GM18520 (cell line): ENCODE measurements around the gene PCED1A.

ENCODE experiments used
- ATAC-seq: cut with Tn5 transposase; IDR thresholded peaks from one replicate; pipeline ENCODE4 v1.9.1; 2021; ENCODE audit not compliant: unreplicated experiment

Gene PCED1A

DNA sequence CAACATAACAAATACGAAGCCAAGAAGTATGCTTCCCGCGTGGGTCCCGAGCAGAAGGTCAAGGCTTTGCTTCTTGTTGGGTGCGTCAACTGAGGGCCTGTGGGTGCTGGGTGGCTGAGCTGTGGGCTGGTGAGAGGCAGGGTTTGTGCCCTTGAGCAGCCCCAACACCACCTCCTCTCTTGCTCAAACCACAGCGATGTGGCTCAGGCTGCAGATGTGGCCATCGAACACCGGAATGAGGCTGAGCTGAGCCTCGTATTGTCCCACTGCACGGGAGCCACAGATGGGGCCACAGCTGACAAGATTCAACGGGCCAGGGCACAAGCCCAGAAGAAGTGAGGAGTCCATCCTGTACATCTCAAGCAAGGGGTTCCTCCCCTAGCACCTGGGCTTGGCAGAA lies 25.8 kb upstream of the PCED1A start:
- no peak for ATAC-seq

DNA sequence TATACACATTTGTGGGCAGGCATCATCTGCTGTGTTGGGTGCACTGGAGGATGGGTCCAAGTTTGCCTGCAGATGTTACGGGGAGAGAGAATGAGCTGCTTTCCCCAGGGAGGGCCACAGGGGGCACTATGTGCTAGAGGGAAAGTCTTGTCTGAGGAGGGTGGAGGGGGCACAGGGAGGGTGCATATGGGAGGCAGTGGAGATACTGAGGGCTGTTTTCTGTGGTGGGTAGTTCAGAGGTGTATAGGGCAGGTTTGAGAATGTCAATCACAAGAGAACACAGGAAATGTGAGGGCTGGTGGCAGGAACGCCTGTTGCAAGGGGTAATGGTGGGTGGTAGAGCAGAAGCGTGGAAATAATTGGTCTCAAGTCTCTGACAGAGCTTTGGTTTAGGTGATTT lies 25.2 kb upstream of the PCED1A start:
- ATAC-seq: no peak

- ATAC-seq: no peak
Observed at GRCh38 chr20:2865101-2865500, 24.6 kb upstream of the PCED1A start.

GRCh38 chr20:2864626-2865025 lies 24.2 kb upstream of the PCED1A start:
- ATAC-seq: no peak

GRCh38 chr20:2859330-2860121 lies 19.1 kb upstream of the PCED1A start:
- ATAC-seq: no peak

DNA sequence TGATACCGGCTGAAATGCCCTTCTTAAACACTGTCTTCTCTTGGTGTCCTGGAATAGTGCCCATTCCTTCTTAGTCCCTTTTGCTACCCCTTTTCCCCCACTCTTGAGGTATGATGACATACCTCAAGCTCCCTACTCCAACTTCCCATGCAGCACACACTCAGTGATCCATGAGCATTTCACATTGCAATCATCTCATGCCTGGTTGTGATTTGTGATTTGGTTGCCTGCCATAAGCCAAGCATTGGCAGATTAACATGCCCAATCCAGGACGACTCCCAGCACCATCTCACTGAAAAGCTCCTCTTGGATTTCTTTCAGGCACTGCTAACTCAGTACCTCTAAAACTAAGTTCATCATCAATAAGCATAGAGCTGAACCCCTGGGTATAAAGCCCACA lies 18.1 kb upstream of the PCED1A start:
- no peak for ATAC-seq

DNA sequence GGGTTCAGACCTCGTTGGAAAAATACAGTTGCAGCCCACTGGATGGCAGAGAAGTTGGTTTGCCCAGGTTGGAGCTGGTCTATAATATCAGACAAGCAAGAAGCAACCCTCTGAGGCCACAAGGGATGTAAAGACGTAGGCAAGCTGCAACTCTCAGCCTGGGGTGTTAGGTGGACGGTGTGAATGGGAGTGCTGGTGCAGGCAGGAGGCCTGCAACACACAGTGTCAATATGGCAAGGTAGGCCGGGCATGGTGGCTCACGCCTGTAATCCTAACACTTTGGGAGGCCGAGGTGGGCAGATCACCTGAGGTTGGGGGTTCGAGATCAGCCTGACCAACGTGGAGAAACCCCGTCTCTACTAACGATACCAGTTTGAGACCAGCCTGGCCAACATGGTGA lies 10.6 kb upstream of the PCED1A start:
- no peak for ATAC-seq

DNA sequence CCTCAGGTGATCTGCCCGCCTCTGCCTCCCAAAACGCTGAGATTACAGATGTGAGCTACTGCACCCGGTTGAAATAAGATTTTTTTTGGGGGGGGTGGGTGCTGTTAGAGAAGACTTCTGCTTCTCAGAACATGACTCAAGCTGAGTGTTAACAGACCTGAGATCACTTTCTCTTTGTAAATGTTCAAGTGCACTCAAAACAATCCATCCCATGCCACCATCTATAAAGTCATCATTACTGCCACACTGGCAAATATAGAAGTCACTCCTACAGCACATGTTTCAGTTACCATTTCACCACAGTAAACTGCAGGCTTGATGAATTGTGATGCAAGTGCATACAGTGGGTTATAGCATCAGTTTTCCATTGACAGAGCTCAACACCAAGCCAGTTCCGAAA lies 9.1 kb upstream of the PCED1A start:
- ATAC-seq: no peak

DNA sequence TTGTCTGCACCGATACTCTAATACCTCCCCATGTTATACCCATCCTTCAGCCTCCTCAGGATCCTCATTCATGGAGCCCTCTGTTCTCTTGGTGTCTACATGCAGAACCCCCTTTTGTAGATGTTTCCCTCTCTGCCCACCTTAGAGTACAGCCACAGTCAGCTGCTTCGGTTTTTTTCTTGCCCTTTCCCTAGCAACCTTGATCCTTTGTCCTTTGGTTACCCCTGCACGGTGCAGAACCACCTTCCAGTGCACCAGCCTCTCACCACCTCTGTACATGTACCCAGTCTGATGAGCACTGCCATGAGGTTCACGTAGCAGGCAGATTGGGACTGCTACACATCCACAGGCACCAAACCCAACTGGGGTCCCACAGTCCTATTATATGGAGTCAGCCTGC lies 7.3 kb upstream of the PCED1A start:
- ATAC-seq: no peak

DNA sequence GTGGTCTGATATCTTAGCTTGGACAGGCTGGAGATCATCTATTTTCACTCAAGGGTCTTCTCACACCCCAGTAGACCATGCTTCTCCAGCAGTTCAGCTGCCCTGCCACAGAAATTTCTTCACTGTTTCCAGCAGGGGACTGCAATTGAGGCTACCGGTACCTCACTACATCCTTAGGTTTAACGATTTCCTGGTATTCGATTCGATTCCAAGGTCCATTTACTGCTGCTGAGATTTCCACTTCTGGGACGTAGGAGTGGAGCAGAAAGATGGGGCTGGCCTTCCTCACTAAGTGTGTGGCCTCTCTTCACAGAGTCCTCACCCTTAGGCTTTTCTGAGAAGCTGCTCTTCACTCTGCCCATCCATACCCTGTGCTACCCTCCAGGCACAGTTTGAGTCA lies 6.2 kb upstream of the PCED1A start:
- no peak for ATAC-seq

DNA sequence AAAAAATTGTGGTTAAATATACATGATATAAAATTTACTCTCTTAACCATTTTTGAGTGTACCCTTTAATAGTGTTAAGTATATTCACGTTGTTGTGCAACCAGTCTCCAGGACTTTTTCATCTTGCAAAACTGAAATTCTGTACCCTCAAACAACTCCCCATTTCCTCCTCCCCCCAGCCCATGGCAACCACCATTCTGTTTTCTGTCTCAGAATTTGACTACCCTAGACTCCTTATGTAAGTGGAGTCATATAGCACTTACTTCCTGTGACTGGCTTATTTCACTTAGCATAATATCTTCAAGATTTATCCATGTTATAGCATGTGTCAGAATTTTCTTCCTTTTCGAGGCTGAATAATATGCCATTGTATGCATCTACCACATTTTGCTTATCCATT lies 5.2 kb upstream of the PCED1A start:
- no peak for ATAC-seq

- peak; percentile 10 for ATAC-seq
Observed at GRCh38 chr20:2840967-2841531, 594 bp upstream of the PCED1A start.

GRCh38 chr20:2839732-2840137 lies 720 bp downstream of the PCED1A start:
- no peak for ATAC-seq

GRCh38 chr20:2838847-2839671 lies 1.4 kb downstream of the PCED1A start:
- ATAC-seq: no peak

DNA sequence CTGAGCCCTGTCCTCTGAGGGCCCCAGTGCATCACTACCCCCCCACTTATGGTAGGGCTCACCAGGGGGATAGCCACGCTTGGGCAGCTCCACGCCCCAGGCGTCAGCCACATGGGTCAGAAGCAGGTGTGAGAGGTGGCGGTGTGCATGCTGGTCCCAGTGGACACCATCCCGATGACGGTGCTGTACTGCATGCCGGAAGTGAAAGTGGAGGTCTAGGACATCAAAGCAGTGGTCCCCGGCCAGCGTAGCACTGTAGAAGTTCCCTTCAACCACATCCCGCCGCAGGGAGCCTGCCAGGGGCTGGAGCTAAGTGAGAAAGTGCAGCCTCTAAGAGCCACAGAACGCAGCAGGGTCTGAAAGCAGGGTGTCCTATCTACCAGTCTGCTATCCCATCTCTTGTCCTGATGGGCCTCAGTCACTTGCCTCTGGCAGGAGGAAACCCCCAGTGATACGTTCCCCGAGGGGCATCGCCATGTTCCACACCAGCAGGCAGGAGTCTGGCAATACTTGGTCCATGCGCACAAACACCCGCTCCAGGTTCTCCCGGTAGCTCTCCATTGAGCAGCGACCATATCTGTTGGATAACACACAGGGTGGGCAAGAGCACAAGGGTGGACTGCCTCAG lies 2.2 kb downstream of the PCED1A start:
- no peak for ATAC-seq

DNA sequence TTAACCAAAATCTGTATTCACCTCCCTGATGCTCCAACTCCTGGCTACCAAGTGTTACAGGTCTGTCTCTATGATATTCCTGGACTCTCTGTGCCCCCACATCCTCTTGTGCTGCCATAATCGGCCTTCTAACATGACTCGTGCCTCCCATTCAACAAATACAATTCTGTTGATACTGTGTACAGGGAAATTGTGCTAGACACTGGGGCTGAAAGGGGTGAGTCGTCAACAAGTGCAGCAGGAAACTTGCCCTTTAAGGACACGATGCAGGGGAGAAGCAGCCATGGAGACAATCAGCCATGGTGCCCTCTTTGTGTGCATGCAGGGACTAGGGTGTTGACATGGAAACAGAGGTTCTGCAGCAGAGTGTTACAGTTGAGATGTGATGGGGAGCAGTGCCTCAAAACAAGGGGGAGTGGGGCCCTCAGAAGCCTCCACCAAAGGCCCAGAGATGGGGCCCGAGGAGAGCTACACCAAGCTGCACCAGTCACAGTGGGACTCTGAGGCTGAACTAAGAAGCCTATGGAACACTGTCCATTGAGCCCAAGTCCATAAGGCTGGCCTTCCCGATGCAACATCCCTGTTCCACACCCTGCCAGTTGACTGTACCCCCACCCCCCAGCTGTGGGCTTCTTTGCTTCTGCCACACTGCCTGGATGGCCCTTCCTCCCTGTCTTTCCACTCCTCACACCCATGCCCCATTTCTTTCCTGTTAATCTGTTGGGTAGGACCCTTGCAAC lies 3.1 kb downstream of the PCED1A start:
- ATAC-seq: no peak

- ATAC-seq: no peak
Observed at GRCh38 chr20:2836035-2836434, 4.4 kb downstream of the PCED1A start.

- no peak for ATAC-seq
Observed at GRCh38 chr20:2835331-2835796, 5.1 kb downstream of the PCED1A start.

DNA sequence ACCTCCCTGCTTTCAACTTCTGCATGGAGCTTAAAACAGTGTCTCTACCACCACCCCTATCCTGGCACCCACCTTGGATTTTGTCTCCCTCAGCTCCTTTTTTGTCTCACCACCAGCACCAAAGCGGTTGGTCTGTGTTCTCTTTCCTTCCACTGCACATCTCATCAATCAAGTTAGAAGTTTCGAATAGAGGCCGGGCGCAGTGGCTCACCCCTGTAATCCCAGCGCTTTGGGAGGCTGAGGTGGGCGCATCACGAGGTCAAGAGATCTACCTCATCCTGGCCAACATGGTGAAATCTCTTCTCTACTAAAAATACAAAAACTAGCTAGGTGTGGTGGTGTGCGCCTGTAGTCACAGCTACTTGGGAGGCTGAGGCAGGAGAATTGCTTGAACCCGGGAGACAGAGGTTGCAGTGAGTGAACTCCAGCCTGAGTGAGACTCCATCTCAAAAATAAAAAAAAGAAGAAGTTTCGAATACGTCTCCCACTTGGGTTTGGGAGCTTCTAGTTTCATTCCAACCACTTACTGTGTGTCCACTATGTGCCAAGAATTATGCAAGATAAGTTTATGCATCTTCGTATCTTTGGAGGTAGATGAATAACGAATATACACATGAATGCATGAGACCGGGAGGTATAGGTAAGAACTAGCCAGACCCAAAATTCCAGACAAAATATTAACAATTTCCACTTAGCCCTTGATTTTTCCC lies 5.9 kb downstream of the PCED1A start:
- ATAC-seq: no peak

- no peak for ATAC-seq
Observed at GRCh38 chr20:2833761-2834160, 6.7 kb downstream of the PCED1A start.
